Stimulated activated CD8-positive, alpha-beta memory T cell treated with anti-CD3 and anti-CD28 coated beads, Interleukin-7, amount 100 ng/mL, for 4 hours (primary cell): ENCODE data around the gene PTPRM.
"Not testable (repeated sequence)": the region's sequence is repeated elsewhere in the genome, so short reads cannot be mapped to it uniquely, and the experiment has no call there.

Experiments
- DNase-seq, 2 donors: peaks; one replicate each; pipeline ENCODE4 v3.0.0-alpha.2; 2020; ENCODE audit warnings: low read depth in 2 of 2

The PTPRM gene

GRCh38 chr18:8427339-8427738 is 860.2 kb downstream of the PTPRM start:
- no peak for DNase-seq

- no peak for DNase-seq
These were observed 861.8 kb downstream of the PTPRM start for GRCh38 chr18:8428951-8429350.

- no peak for DNase-seq
These were observed 863.9 kb downstream of the PTPRM start for GRCh38 chr18:8431036-8431435.

DNA sequence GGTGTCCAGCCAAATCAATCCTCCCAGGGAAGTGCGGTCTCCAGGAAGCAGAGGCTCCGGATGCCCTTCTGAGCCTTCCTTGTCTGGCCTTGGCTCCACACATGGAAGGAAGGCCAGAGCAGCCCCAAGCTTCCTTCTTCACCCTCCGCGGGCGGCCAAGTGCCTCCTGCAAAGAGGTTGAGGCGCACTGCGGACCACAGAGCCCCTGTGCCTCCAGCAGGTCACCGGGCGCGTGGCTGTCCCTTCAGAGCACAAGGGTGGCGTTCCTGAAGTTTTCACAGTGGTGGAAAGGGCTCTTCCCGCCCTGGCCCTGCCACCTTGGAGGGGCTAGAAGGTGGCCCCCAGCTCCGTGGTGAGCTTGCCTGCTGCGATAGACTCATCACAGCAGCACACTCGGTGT is 866.2 kb downstream of the PTPRM start:
- DNase-seq = no peak

GRCh38 chr18:8433771-8434170 is 866.7 kb downstream of the PTPRM start:
- no peak for DNase-seq

GRCh38 chr18:8435376-8435775 is 868.3 kb downstream of the PTPRM start:
- DNase-seq = no peak

DNA sequence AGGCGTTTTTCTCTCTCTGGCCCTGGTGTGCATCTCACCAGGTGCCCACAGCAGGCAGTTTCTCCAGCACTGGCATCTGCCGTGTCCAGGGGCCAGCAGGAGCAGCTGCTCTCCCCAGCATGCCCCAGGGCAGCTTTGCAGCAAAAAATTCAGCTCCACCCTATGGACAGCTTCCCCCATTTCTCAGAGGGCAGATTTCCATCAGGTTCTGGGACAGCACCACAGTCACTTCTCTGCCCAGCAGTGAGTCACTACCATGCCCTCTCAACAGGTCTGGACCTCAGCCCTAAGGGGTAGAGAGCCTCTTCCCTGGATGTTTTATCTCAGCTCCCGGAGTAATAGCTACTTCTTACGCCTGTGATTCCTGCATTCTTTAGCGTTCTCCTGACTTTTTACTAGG is 871.9 kb downstream of the PTPRM start:
- DNase-seq = no peak

DNA sequence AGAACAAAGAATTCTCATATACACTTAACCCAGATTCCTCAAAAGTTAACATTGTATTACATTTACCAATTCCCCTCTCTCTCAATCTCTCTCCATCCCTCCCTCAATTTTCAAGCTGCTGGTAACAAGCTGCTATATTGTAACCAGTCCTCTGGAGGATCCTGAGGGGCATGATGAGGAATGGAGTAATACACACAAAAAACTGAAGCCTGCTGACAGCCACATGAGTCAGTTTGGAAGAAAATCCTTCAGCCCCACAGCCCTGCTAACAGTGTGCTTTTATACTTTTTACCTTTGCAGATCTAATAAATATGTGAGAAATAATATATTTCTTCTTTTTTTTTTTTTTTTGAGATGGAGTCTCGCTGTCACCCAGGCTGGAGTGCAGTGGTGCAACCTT is 876.4 kb downstream of the PTPRM start:
- DNase-seq = no peak

GRCh38 chr18:8446936-8447335 is 879.8 kb downstream of the PTPRM start:
- not testable (repeated sequence) for DNase-seq

- DNase-seq = no peak
These were observed 881.0 kb downstream of the PTPRM start for GRCh38 chr18:8448130-8448529.

- DNase-seq = no peak
These were observed 882.9 kb downstream of the PTPRM start for GRCh38 chr18:8450013-8450412.

DNA sequence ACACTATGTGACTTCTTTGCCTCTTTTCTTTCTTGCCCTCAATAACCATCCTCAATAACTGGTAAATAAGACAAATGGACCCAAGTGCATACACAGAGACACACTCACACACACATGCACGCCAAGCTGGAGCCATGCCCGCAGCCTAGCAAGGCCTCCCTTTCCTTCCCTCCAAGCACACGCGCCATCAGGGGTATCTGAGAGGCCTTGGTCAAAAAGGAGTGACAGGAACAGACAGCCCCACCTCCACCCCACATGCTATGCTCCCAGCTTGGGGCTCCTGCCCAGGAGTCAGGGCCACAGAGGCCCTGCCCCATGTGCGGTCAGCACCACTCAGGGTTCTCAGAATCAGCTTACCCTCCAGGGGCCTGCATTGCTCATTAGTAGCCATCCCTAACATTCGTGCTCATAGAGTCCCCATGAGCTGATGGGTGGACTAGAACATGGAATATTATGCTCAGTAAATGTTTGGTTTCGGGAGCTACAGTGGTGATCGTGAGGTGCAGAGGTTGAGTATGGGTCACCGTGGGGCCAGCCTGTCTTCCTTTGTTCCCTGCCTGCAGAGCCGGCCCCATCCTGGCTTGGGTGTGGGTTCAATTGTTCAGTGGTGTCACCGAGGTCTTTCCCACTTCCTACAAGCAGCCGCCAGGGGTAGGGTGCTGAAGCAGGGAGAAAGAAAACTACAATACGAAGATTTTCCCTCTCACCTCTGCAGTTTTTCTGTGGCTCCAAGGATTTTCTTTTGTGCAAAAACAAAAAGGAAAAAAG is 884.0 kb downstream of the PTPRM start:
- no peak for DNase-seq

- no peak for DNase-seq
These were observed 886.4 kb downstream of the PTPRM start for GRCh38 chr18:8453528-8453927.

- DNase-seq = no peak
These were observed 887.0 kb downstream of the PTPRM start for GRCh38 chr18:8454136-8454535.

GRCh38 chr18:8455661-8456614 is 888.8 kb downstream of the PTPRM start:
- no peak for DNase-seq
